Suprapubic skin (tissue), 3 donors: ENCODE data around the gene TEAD4.

ENCODE experiments used
- CTCF ChIP-seq, 2 donors: fragments of 200-600 bp in 1 of 2; fragments of 450-650 bp in 1 of 2; sonication (generic) in 1 of 2; IDR thresholded peaks; one replicate each; pipeline ENCODE4 v1.5.1; 2016 to 2019; ENCODE audit warnings: antibody characterized with exemption in 2 of 2, mild to moderate bottlenecking in 1 of 2, moderate library complexity in 1 of 2
- POLR2AphosphoS5 ChIP-seq, 3 donors: sonication (generic); formaldehyde crosslinking; IDR thresholded peaks; one replicate each; pipeline ENCODE4 v1.6.1; 2017; ENCODE audit warnings: antibody characterized with exemption in 3 of 3

- no peak for TF ChIP-seq POLR2AphosphoS5 (IDR thresholded peaks at IDR 0.05)
- no peak for TF ChIP-seq CTCF (IDR thresholded peaks at IDR 0.05)
Measured at GRCh38 chr12:2992724-2993123, 33.5 kb downstream of the TEAD4 start.
